Transverse colon (tissue), 3 donors: ENCODE measurements around the gene GPC5.

Experiments used
- POLR2A ChIP-seq: fragments of 450-650 bp; IDR thresholded peaks from one replicate; pipeline ENCODE4 v1.6.1; 2016; ENCODE audit warnings: antibody characterized with exemption, mild to moderate bottlenecking, moderate library complexity
- TF ChIP-seq, protein P1 (sequence below), 5 experiments: fragments of 200-600 bp in 3 of 5; fragments of 450-650 bp in 2 of 5; sonication (generic) in 3 of 5; IDR thresholded peaks; 1 replicate in 2 of 5; 2 replicates in 3 of 5; pipeline ENCODE4 v1.5.1; 2016 to 2017; ENCODE audit warnings: antibody characterized with exemption in 5 of 5, inconsistent platforms in 3 of 5, mild to moderate bottlenecking in 2 of 5, moderate library complexity in 1 of 5

- TF ChIP-seq, protein P1, sequence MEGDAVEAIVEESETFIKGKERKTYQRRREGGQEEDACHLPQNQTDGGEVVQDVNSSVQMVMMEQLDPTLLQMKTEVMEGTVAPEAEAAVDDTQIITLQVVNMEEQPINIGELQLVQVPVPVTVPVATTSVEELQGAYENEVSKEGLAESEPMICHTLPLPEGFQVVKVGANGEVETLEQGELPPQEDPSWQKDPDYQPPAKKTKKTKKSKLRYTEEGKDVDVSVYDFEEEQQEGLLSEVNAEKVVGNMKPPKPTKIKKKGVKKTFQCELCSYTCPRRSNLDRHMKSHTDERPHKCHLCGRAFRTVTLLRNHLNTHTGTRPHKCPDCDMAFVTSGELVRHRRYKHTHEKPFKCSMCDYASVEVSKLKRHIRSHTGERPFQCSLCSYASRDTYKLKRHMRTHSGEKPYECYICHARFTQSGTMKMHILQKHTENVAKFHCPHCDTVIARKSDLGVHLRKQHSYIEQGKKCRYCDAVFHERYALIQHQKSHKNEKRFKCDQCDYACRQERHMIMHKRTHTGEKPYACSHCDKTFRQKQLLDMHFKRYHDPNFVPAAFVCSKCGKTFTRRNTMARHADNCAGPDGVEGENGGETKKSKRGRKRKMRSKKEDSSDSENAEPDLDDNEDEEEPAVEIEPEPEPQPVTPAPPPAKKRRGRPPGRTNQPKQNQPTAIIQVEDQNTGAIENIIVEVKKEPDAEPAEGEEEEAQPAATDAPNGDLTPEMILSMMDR (IDR thresholded peaks at IDR 0.05) = no peak
- no peak for TF ChIP-seq POLR2A
Measured at GRCh38 chr13:92574499-92574898, 1176.1 kb downstream of the GPC5 start.
